ENCODE measurements around the gene ANKMY2. TPM values are rescaled to one million over a fixed set of nuclear protein-coding genes. Genes with fewer than 3 reads are reported as not detected.
"Not testable (repeated sequence)": the region's sequence is repeated elsewhere in the genome, so short reads cannot be mapped to it uniquely, and the experiment has no call there.

Gene ANKMY2
- total RNA-seq, 2 experiments from 2014 or later = 11.7 to 12.3 TPM

GRCh38 chr7:16670021-16670420 is 24.5 kb upstream of the ANKMY2 start:
- Mint-ChIP-seq H3K4me1 (peaks cover 2% of the 10 kb centered on the region), H3K27ac (no peak overlapping the region), H3K36me3 (ENCODE audit: low read depth) (peaks cover 44% of the 10 kb centered on the region), H3K4me3 (no peak overlapping the region), H3K27me3 (no peaks in the 10 kb centered on the region), H3K9me3 (no peaks in the 10 kb centered on the region)
- CTCF ChIA-PET = no interaction called here
- no peak for DNase-seq
- POLR2A ChIA-PET = no interaction called here

DNA sequence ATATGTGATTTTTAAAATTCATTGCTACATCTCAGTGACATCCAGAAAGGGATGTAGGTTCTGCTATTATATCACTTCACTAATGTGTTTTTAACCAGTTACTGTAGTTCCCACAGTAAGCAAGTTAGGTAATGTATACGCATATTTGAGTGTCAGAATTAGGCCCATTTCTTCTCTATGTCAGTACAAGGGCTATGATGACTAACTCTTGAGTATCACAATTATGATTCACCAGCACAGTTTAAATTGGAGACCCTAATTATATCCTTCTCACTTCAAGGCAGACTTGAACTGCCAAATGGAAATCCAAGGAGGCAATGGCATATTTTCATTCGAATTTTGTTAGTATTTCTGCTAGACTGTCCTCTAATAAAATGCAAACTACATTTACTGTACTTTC is 24.0 kb upstream of the ANKMY2 start:
- Mint-ChIP-seq H3K4me3 (no peak overlapping the region), H3K9me3 (no peaks in the 10 kb centered on the region), H3K27ac (no peak overlapping the region), H3K36me3 (ENCODE audit: low read depth) (peaks cover 44% of the 10 kb centered on the region), H3K4me1 (peaks cover 2% of the 10 kb centered on the region), H3K27me3 (no peaks in the 10 kb centered on the region)
- ChIA-PET POLR2A (no interaction called here), CTCF (interaction anchor here (1.0 kb wide), 1 partner anchor 105 kb away, joined by 4 read pairs; no protein-coding TSS in a partner anchor)
- DNase-seq = no peak

- H3K4me3 Mint-ChIP-seq = no peak overlapping the region
- POLR2A ChIA-PET = interaction anchor here (1.5 kb wide), 1 partner anchor 24 kb away, joined by 4 read pairs; the partner anchor contains the start of genes ANKMY2 and BZW2
- peaks cover 2% of the 10 kb centered on the region for H3K4me1 Mint-ChIP-seq
- H3K36me3 Mint-ChIP-seq (ENCODE audit: low read depth) = peaks cover 49% of the 10 kb centered on the region
- CTCF ChIA-PET = interaction anchor here (1.0 kb wide), 1 partner anchor 104 kb away, joined by 4 read pairs; no protein-coding TSS in a partner anchor
- no peaks in the 10 kb centered on the region for H3K9me3 Mint-ChIP-seq
- no peak for DNase-seq
- H3K27me3 Mint-ChIP-seq = no peaks in the 10 kb centered on the region
- no peak overlapping the region for H3K27ac Mint-ChIP-seq
Observed at GRCh38 chr7:16668978-16669377, 23.4 kb upstream of the ANKMY2 start.

- peaks cover 49% of the 10 kb centered on the region for H3K36me3 Mint-ChIP-seq (ENCODE audit: low read depth)
- H3K4me1 Mint-ChIP-seq = peaks cover 2% of the 10 kb centered on the region
- CTCF ChIA-PET = interaction anchor here (1.0 kb wide), 1 partner anchor 104 kb away, joined by 4 read pairs; no protein-coding TSS in a partner anchor
- H3K9me3 Mint-ChIP-seq = no peaks in the 10 kb centered on the region
- no peak for DNase-seq
- H3K27ac Mint-ChIP-seq = no peak overlapping the region
- POLR2A ChIA-PET = interaction anchor here (0.7 to 1.5 kb wide), 2 partner anchors 23 to 247 kb away, joined by 3 to 4 read pairs; partner anchors contain the start of genes ANKMY2, BZW2 and CRPPA
- H3K4me3 Mint-ChIP-seq = no peak overlapping the region
- no peaks in the 10 kb centered on the region for H3K27me3 Mint-ChIP-seq
Observed at GRCh38 chr7:16668049-16668858, 22.7 kb upstream of the ANKMY2 start.

DNA sequence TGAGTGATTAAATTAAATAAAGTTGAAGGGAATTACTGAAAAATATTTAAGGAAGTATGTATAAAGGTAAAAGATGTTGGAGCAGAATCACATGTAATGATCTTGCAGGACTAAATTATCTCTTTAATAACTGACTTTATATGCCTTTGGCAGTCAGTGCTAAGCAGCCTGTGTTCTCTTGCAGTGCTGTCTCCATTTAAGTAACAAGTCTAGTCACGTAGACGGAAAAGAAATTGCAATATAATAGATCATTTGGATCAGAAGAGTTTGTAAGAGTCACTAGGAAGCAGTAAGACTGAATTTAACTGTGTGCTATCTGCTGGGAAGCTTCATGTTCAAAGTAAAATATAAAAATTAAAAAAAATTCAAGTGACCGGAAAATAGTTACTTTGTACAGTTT is 21.8 kb upstream of the ANKMY2 start:
- H3K27me3 Mint-ChIP-seq = no peaks in the 10 kb centered on the region
- DNase-seq = no peak
- CTCF ChIA-PET = no interaction called here
- H3K36me3 Mint-ChIP-seq (ENCODE audit: low read depth) = peaks cover 42% of the 10 kb centered on the region
- H3K4me1 Mint-ChIP-seq = peaks cover 2% of the 10 kb centered on the region
- H3K4me3 Mint-ChIP-seq = no peak overlapping the region
- no peak overlapping the region for H3K27ac Mint-ChIP-seq
- H3K9me3 Mint-ChIP-seq = no peaks in the 10 kb centered on the region
- POLR2A ChIA-PET = interaction anchor here (0.7 kb wide), 1 partner anchor 246 kb away, joined by 3 read pairs; the partner anchor contains the start of gene CRPPA

DNA sequence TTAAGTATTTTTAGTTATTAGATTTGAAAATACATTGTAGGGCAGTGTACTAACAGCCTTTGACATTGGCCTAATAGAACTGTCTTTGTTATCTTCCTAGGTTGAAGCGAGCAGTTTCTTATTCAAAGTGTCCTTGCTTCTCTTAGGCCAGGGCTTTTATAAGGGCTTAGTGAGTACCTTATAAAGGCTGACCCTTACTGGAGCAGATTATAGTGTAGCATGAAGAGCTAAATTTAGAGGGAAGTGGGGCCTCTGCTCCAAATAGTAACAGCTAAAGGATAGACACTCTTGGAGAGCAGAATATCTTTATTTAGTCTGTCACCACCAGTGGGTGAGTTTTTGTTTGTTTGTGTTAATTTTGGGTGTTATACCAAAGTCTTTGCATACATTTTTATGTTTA is 16.4 kb upstream of the ANKMY2 start:
- no peaks in the 10 kb centered on the region for H3K9me3 Mint-ChIP-seq
- H3K27ac Mint-ChIP-seq = no peak overlapping the region
- H3K36me3 Mint-ChIP-seq (ENCODE audit: low read depth) = peaks cover 21% of the 10 kb centered on the region
- POLR2A ChIA-PET = interaction anchor here (0.9 to 1.3 kb wide), 2 partner anchors 10 to 16 kb away, joined by 4 to 5 read pairs; partner anchors contain the start of genes ANKMY2 and BZW2
- DNase-seq = no peak
- no peak overlapping the region for H3K4me3 Mint-ChIP-seq
- CTCF ChIA-PET = no interaction called here
- peaks cover 8% of the 10 kb centered on the region for H3K4me1 Mint-ChIP-seq
- no peaks in the 10 kb centered on the region for H3K27me3 Mint-ChIP-seq

GRCh38 chr7:16660702-16661464 is 15.3 kb upstream of the ANKMY2 start:
- Mint-ChIP-seq H3K9me3 (no peaks in the 10 kb centered on the region), H3K4me3 (no peak overlapping the region), H3K4me1 (peaks cover 8% of the 10 kb centered on the region), H3K27ac (no peak overlapping the region), H3K27me3 (no peaks in the 10 kb centered on the region), H3K36me3 (ENCODE audit: low read depth) (peaks cover 20% of the 10 kb centered on the region)
- ChIA-PET CTCF (no interaction called here), POLR2A (no interaction called here)
- no peak for DNase-seq

- H3K9me3 Mint-ChIP-seq, H3K4me3 Mint-ChIP-seq, POLR2A ChIA-PET, DNase-seq, H3K4me1 Mint-ChIP-seq, H3K27ac Mint-ChIP-seq, H3K27me3 Mint-ChIP-seq: not testable (repeated sequence)
- CTCF ChIA-PET = interaction anchor here (0.7 kb wide), 1 partner anchor 53 kb away, joined by 3 read pairs; no protein-coding TSS in a partner anchor
- peaks cover 17% of the 10 kb centered on the region for H3K36me3 Mint-ChIP-seq (ENCODE audit: low read depth)
Observed at GRCh38 chr7:16659854-16660497, 14.4 kb upstream of the ANKMY2 start.

DNA sequence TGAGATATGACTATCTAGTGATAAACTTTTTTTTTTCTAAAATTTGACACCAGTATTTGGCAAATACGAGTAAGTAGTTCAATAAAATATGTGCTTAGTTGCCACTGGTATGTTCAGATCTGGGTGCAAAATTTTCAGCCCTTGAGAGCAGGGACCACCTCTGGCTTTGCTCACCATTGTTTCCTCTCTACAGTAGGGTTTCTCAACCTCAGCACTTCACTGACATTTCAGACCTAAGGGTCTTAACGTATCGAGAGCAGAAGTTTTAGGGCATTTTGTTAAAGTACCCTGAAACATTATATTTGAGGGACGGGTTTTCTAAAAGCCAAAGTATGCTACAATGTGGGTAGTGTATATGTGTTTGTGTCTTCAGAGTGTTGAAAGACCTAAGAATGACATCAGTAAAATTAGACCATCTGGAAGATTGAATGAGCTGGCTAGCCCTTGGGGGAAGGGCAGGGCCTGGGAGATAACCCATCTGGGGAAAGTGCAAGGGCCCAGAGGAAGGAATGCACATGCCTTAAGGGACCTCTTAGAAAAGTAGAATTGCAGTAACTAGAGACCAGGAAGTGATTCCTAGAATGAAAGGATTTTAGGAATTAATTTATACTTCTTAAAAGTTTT is 12.2 kb upstream of the ANKMY2 start:
- Mint-ChIP-seq H3K4me3 (no peak overlapping the region), H3K27me3 (no peaks in the 10 kb centered on the region), H3K27ac (no peak overlapping the region), H3K9me3 (no peaks in the 10 kb centered on the region), H3K4me1 (peaks cover 15% of the 10 kb centered on the region), H3K36me3 (ENCODE audit: low read depth) (peaks cover 14% of the 10 kb centered on the region)
- DNase-seq = no peak
- POLR2A ChIA-PET = no interaction called here
- CTCF ChIA-PET = no interaction called here

GRCh38 chr7:16656141-16656540 is 10.6 kb upstream of the ANKMY2 start:
- H3K4me1 Mint-ChIP-seq = peaks cover 27% of the 10 kb centered on the region
- CTCF ChIA-PET = no interaction called here

DNA sequence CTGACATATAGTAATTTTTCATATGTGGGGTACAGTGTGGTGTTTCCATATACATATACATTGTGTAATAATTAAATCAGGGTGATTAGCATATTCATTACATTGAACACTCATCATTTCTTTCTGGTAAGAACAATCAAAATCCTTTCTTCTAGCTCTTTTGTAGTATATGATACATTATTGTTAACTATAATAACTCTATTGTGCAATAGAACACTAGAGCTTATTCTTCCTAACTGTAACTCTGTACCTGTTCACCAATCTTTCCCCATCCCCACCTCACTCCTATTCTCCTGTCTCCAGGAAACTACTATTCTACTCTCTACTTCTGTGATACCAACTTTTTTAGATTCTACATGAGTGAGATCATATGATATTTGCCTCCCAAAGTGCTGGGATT is 9.8 kb upstream of the ANKMY2 start:
- Mint-ChIP-seq H3K4me3 (no peak overlapping the region), H3K36me3 (ENCODE audit: low read depth) (peaks cover 14% of the 10 kb centered on the region), H3K9me3 (no peaks in the 10 kb centered on the region), H3K27ac (no peak overlapping the region), H3K27me3 (no peaks in the 10 kb centered on the region), H3K4me1 (peaks cover 30% of the 10 kb centered on the region)
- DNase-seq = no peak
- CTCF ChIA-PET = no interaction called here
- POLR2A ChIA-PET = interaction anchor here (0.9 kb wide), 1 partner anchor 9 kb away, joined by 4 read pairs; the partner anchor contains the start of gene BZW2

More at GRCh38 chr7:16656141-16656540, 10.6 kb upstream of the ANKMY2 start:
- Mint-ChIP-seq H3K27me3 (no peaks in the 10 kb centered on the region), H3K36me3 (ENCODE audit: low read depth) (peaks cover 14% of the 10 kb centered on the region), H3K9me3 (no peaks in the 10 kb centered on the region), H3K4me3 (no peak overlapping the region), H3K27ac (no peak overlapping the region)
- POLR2A ChIA-PET = interaction anchor here (1.1 kb wide), 1 partner anchor 10 kb away, joined by 5 read pairs; no protein-coding TSS in a partner anchor
- no peak for DNase-seq

DNA sequence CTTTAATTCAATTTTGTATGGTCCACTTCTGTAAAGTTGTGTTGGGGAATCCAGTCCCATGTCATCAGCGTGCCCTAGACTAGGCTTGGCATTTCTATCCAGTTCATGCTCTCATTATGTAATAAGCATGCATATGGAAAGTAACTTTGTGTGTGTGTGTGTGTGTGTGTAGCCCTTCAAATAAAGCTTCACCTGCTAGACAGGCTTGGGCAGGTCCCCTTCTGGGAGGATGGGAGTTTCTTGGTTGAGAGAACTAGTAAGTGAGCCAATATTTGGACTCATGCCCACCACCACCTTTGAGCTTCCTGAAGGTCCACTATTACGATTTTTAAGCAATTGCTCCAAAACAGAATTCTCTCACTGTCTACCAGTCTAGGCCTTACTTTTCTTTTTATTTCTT is 7.3 kb upstream of the ANKMY2 start:
- no peak overlapping the region for H3K27ac Mint-ChIP-seq
- DNase-seq = no peak
- ChIA-PET POLR2A (no interaction called here), CTCF (no interaction called here)
- H3K4me3 Mint-ChIP-seq = no peak overlapping the region
- H3K36me3 Mint-ChIP-seq (ENCODE audit: low read depth) = peaks cover 16% of the 10 kb centered on the region
- peaks cover 44% of the 10 kb centered on the region for H3K4me1 Mint-ChIP-seq
- no peaks in the 10 kb centered on the region for H3K27me3 Mint-ChIP-seq
- no peaks in the 10 kb centered on the region for H3K9me3 Mint-ChIP-seq
